Adipocyte (in vitro differentiated cells): Measurements from ENCODE around the gene PLD1.

ENCODE experiments used
- DNase-seq: peaks from one replicate; pipeline ENCODE4 v3.0.0-alpha.2; 2015; ENCODE audit warnings: low read depth
- H3K27me3 ChIP-seq: replicated peaks from 2 replicates; pipeline ENCODE4 v1.7.0; 2013; ENCODE audit warnings: mild to moderate bottlenecking, low read length, moderate library complexity; ENCODE audit not compliant: control insufficient read depth, insufficient read depth
- H3K36me3 ChIP-seq: 2 replicates; pipeline ENCODE4 v1.7.0; 2013; ENCODE audit warnings: low read length, mild to moderate bottlenecking, moderate library complexity; ENCODE audit not compliant: control insufficient read depth, insufficient read depth, severe bottlenecking
- H3K4me1 ChIP-seq: 2 replicates; pipeline ENCODE4 v1.7.0; 2013; ENCODE audit warnings: mild to moderate bottlenecking, low read length, moderate library complexity; ENCODE audit not compliant: control insufficient read depth, insufficient read depth
- H3K4me3 ChIP-seq: 2 replicates; pipeline ENCODE4 v1.7.0; 2013; ENCODE audit warnings: mild to moderate bottlenecking, low read length, moderate library complexity
- H3K9ac ChIP-seq: 2 replicates; pipeline ENCODE4 v1.7.0; 2013; ENCODE audit warnings: mild to moderate bottlenecking, low read length, moderate library complexity
- H3K9me3 ChIP-seq: 2 replicates; pipeline ENCODE4 v1.7.0; 2013; ENCODE audit warnings: mild to moderate bottlenecking, low read length, moderate library complexity; ENCODE audit not compliant: control insufficient read depth

The PLD1 gene

DNA sequence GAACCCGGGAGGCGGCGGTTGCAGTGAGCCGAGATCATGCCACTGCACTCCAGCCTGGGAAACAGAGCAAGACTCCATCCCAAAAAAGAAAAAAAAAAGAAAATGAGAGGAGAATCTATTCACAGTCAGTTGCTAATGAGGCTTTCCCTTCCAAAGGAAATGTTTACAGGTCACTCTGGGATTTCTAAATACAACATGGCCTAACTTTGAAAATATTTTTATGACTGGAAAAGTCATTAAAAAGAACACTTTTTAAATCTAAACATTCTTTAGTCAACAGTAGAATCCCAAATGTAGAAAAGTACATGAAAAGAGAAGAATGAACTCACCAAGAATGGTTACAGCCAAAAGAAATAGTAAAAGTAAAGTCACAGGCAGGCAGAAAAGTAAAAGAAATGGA, 78.6 kb downstream of the PLD1 start:
- DNase-seq = no peak
- Histone ChIP-seq H3K36me3 (no peaks in the 10 kb centered on the region), H3K9me3 (no peaks in the 10 kb centered on the region), H3K4me1 (peaks cover 4% of the 10 kb centered on the region), H3K27me3 (no peaks in the 10 kb centered on the region), H3K4me3 (no peak overlapping the region), H3K9ac (no peak overlapping the region)

DNA sequence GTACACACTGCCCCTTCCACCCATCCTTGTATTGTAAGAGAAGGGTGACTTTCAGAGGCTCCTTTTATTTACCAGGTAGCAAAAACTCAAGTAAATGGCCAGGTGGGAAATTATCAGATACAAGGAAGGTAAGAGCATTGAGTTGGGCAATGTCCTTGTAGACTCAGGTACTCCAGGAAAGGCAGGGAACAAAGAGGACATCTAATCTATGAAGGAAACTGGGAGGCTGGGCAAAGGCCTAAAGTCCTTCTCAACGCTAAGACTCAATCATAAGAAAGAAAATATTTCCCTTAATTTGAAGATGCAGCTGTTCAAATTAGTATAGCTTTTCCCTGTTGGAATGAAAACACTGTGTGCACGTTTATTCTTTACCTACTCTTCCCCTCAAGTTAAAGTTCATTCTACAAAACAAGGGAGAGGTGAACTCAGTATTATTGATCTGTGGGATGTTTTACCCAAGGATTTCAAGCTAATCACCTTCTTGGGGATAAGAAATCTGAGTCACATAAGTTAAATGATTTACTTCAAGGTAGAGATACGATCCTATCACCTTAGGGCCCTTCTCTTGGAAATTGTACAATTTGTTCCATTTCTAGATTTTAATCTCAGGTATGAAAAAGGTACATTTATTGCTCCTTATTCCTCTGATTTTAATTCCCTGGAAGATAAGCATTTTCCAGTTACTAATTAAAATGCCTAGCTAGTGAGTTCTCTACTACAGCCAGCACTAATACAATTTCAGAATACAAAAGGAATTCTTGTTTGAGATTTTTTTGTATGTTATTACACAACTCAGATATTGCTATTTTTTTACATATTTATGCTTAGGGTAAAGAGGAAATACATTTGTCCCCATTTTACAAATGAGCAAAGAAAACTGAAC, 80.6 kb downstream of the PLD1 start:
- Histone ChIP-seq H3K4me3 (no peak overlapping the region), H3K9me3 (no peaks in the 10 kb centered on the region)
- DNase-seq = peak; percentile 33

DNA sequence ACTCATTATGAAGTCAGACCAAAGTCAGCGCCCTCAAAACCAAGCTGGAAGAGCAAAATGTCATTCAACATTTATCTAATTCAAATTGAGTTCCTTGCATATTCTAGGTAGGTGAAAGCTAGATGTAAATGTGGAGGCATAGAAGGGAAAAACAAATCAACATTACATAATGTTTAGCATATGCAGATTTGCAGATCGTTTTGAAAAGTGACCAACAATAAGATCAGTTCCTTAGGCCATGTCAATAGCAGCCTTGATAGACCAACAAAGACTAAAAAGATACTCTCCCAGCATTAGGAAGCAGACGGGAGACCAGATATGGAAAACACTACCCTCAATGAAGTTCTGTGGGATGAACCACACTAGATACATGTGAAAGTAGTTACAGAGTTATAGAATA, 83.0 kb downstream of the PLD1 start:
- no peaks in the 10 kb centered on the region for H3K27me3 ChIP-seq
- H3K36me3 ChIP-seq = peaks cover 21% of the 10 kb centered on the region
- no peak overlapping the region for H3K9ac ChIP-seq
- DNase-seq = no peak
- H3K4me1 ChIP-seq = peaks cover 4% of the 10 kb centered on the region
- H3K9me3 ChIP-seq = no peaks in the 10 kb centered on the region
- H3K4me3 ChIP-seq = no peak overlapping the region

More for the DNA sequence above, 80.6 kb downstream of the PLD1 start:
- peaks cover 4% of the 10 kb centered on the region for H3K4me1 ChIP-seq
- no peaks in the 10 kb centered on the region for H3K27me3 ChIP-seq
- no peak overlapping the region for H3K9ac ChIP-seq
- H3K36me3 ChIP-seq = peaks cover 10% of the 10 kb centered on the region

DNA sequence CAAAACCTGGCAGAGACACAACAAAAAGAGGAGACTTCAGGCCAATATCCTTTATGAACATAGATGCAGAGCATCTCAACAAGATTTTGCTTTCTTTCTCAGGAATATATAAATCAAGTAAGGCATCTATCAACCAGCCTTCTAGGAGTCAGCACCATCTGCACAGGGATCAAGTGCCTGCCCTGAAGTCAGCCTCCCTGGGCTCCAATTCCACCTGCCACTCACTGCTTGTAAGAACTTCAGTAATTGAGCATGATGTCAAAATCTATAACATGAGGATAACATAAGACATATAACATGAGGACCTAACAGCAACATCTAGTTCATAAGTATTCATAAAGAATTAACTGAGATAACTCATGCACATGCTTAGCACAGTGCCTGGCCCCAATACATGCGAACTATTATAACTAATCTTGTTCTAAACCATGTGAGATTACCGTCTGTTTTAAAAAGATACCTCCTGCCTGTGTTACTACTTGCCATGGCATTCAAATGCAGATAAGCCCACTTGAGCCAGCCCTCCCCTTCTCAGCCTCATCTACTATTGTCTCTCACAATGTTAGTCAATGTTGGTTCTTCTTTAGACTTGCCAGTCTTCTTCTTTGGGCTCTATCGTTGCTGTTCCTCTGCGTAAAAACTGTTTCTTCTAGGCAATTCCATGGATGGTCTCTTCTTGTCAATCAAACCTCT, 91.6 kb downstream of the PLD1 start:
- Histone ChIP-seq H3K9me3 (peaks cover 8% of the 10 kb centered on the region), H3K4me1 (no peaks in the 10 kb centered on the region), H3K9ac (no peak overlapping the region), H3K4me3 (no peak overlapping the region), H3K36me3 (no peaks in the 10 kb centered on the region), H3K27me3 (no peaks in the 10 kb centered on the region)
- DNase-seq = no peak

DNA sequence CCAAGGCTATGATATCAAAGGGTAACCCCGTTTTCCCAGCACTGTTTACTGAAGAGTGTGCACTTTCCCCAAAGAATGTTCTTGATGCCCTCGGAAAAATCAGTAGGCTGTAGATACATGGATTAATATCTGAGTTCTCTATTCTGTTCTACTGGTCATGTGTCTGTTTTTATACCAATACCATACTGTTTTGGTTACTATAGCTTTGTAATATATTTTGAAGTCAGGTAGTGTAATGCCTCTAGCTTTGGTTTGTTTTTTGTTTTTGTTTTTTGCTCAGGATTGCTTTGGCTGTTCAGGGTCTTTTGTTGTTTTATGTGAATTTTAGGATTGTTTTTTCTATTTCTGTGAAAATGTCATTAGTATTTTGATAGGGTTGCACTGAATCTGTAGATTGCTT, 95.1 kb downstream of the PLD1 start:
- Histone ChIP-seq H3K9me3 (peaks cover 8% of the 10 kb centered on the region), H3K4me1 (peaks cover 3% of the 10 kb centered on the region)
- DNase-seq = no peak

DNA sequence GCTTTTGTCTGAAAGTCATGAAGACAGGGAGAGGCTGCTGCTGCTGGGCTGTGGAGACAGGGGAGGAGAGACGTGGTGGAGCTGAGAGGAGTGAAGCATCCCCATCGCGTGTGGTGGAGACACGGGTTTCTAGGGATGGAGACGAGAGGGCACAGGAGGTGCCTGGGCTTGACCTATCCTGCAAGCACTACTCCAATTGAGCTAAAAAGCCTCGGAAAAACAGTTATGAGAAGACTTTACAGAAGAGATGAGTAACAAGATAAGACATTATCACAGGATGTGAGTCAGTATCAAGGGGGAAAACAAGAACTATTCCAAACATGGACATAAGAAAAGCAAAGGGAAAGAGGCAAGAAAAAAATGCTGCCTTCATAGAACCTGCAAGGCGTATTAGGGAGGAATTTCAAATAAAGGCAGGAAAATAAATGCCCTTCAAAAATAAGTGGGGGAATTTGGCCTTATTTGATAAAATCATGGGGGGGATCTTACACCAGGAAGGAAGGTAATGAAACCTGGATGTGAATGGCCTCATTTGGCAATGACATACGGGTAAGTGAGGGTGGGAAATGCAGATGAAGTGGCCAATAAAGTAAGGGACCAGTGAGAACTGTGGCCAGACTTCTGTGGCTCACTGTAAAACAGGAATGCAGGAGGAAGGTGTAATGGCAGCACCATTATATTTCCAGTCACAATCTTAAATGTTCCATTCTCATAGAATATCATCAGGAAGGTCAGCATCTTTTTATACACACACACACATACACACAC, 97.9 kb downstream of the PLD1 start:
- Histone ChIP-seq H3K27me3 (no peaks in the 10 kb centered on the region), H3K9ac (no peak overlapping the region), H3K4me1 (peaks cover 3% of the 10 kb centered on the region), H3K9me3 (peaks cover 8% of the 10 kb centered on the region), H3K36me3 (no peaks in the 10 kb centered on the region), H3K4me3 (no peak overlapping the region)
- peak; percentile 17 for DNase-seq

More for the DNA sequence above, 95.1 kb downstream of the PLD1 start:
- H3K27me3 ChIP-seq = no peaks in the 10 kb centered on the region
- H3K9ac ChIP-seq = no peak overlapping the region
- H3K36me3 ChIP-seq = no peaks in the 10 kb centered on the region
- H3K4me3 ChIP-seq = no peak overlapping the region

DNA sequence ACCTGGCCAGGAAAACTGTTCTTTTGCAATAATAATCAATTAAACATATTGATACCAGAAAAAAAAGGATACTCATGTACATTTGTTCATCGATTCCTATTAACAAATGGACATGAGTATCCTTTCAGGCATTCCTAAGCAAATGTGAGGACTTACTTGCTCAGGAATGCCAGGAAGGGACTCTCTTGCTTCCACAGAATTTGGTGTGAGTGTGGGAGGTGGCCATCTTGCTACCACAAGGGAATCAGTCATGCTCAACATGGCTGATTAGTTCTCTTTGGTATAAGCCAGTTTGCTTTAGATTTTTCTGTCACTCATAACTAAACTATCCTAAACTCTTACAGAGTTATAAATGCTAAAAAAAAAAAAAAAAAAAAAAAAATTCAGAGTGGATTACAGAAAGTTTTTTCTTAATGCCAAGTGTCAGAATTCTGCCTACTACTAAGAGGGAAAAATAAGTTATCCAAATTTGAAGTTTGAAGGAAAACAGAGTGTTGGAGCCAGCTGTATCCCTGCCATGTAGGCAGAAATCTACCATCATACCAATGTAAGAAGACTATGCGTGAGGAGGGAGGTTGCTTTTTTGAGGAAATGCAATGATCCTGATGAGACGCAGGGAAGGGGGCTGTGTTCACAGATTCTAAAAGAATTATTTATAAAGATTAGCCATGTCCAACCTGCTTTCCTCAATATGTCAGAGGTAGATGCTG, 98.7 kb downstream of the PLD1 start:
- Histone ChIP-seq H3K9ac (no peak overlapping the region), H3K9me3 (peaks cover 8% of the 10 kb centered on the region), H3K27me3 (no peaks in the 10 kb centered on the region), H3K4me3 (no peak overlapping the region), H3K36me3 (no peaks in the 10 kb centered on the region), H3K4me1 (peaks cover 3% of the 10 kb centered on the region)
- no peak for DNase-seq

DNA sequence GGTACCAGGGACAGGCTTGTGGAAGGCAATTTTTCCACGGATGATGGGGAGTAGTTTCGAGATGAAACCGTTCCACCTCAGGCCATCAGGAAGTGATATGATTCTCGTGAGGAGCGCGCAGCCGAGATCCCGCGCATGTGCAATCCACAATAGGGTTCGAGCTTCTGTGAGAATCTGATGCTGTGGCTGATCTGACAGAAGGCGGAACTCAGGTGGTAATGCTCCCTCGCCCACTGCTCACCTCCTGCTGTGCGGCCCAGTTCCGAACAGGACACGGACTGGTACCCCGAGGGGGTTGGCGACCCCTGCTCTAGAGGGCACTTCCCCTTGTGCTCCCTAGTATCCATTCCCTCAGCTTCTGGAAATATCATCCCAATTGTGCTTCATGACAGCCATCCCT, 99.9 kb downstream of the PLD1 start:
- Histone ChIP-seq H3K27me3 (no peaks in the 10 kb centered on the region), H3K4me3 (no peak overlapping the region), H3K9ac (no peak overlapping the region), H3K36me3 (no peaks in the 10 kb centered on the region), H3K9me3 (peaks cover 6% of the 10 kb centered on the region), H3K4me1 (peaks cover 3% of the 10 kb centered on the region)
- no peak for DNase-seq

DNA sequence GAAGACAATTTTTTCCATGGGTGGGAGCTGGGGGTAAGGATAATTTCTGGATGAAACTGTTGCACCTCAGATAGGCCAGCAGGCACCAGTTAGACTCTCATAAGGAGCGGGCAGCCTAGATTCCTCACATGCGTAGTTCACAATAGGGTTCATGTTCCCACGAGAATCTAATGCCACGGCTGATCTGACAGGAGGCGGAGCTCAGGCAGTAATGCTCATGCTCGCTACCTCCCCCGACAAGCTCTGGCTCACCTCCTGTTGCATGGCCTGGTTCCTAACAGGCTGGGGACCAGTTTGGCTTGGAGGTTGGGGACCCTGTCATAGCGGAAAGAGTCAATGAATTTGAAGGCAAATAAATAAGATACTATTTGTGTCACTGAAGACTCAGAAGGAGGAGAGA, 105.5 kb downstream of the PLD1 start:
- Histone ChIP-seq H3K9ac (no peak overlapping the region), H3K9me3 (peaks cover 8% of the 10 kb centered on the region), H3K4me3 (no peak overlapping the region), H3K36me3 (no peaks in the 10 kb centered on the region), H3K27me3 (no peaks in the 10 kb centered on the region), H3K4me1 (peaks cover 4% of the 10 kb centered on the region)
- no peak for DNase-seq

DNA sequence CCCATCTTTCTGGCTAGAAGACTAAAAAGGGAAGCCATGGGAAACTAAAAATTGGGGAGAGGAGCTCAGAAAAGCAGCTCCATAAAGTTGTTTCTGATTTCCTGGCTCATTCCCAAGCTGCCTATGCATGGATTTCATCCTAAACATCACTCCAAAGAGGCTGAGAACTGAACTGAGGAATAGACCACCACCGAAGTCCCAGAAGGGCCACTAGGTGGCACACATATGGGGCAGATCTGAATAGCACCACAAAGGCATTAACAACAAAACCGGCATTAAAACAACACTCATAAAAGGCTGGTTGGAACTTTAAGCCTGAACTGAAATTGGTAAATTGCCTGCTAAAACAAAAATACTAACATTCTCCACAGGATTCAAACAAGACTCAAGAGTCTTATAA, 106.3 kb downstream of the PLD1 start:
- H3K4me3 ChIP-seq = no peak overlapping the region
- no peak overlapping the region for H3K9ac ChIP-seq
- DNase-seq = peak; percentile 36
- peaks cover 10% of the 10 kb centered on the region for H3K4me1 ChIP-seq
- no peaks in the 10 kb centered on the region for H3K36me3 ChIP-seq
- peaks cover 8% of the 10 kb centered on the region for H3K9me3 ChIP-seq
- no peaks in the 10 kb centered on the region for H3K27me3 ChIP-seq
